PFSK-1 (cell line): ENCODE results near the gene WDR7.

Source experiments
- FOXP2 ChIP-seq: optimal IDR thresholded peaks from 2 replicates; pipeline ENCODE3; 2011; ENCODE audit warnings: borderline replicate concordance, control low read depth, inconsistent platforms; ENCODE audit not compliant: insufficient read depth; ENCODE audit errors: extremely low read length, extremely low read depth
- POLR2AphosphoS5 ChIP-seq: IDR thresholded peaks from 2 replicates; pipeline ENCODE4 v1.6.1; 2012; ENCODE audit warnings: low read depth, mild to moderate bottlenecking, control low read depth, low read length, moderate library complexity
- REST ChIP-seq, 2 experiments: IDR thresholded peaks; 2 replicates each; pipeline versions ENCODE4 v1.6.1 to v1.8.0; 2011 to 2012; ENCODE audit warnings: low read depth in 2 of 2, low read length in 2 of 2, control low read depth in 1 of 2, inconsistent platforms in 1 of 2, mild to moderate bottlenecking in 1 of 2, moderate library complexity in 1 of 2; ENCODE audit not compliant: insufficient read depth in 1 of 2
- TAF1 ChIP-seq: IDR thresholded peaks from 2 replicates; pipeline ENCODE4 v1.6.1; 2012; ENCODE audit warnings: low read length, control low read depth, borderline replicate concordance; ENCODE audit not compliant: insufficient read depth

- no peak for TF ChIP-seq TAF1
- no peak for TF ChIP-seq FOXP2
- no peak for TF ChIP-seq REST (IDR thresholded peaks at IDR 0.05; ENCODE audit: insufficient read depth in 1 of 2, low read depth in 2 of 2, low read length in 2 of 2)
- TF ChIP-seq POLR2AphosphoS5 = no peak
Observed at GRCh38 chr18:56975276-56975675, 324.1 kb downstream of the WDR7 start.
